Measurements from ENCODE around the gene ARHGAP33. TPM values are rescaled to one million over a fixed set of nuclear protein-coding genes. Genes with fewer than 3 reads are reported as not detected.

ARHGAP33 gene
- total RNA-seq, 1 experiment from 2014 or later: 39.6 TPM

DNA sequence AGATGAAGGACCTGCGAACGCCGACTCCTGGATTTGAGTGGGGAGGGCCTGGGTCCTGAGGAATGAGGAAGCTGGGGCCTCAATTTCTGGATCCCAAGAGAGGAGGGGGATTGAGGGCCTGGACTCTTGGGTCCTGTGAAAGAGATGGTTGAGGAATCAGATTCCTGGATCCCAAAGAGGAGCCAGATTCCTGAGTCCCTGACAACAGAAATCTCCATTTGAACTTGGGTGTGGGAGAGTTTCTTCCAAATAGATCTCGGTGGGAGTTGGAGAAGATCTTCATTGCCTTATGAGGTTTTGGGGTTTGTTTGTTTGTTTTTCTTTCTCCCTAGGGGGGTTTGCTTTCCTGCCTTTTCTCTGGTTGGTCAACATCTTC is 29.3 kb upstream of the ARHGAP33 start:
- TF ChIP-seq, protein P1, sequence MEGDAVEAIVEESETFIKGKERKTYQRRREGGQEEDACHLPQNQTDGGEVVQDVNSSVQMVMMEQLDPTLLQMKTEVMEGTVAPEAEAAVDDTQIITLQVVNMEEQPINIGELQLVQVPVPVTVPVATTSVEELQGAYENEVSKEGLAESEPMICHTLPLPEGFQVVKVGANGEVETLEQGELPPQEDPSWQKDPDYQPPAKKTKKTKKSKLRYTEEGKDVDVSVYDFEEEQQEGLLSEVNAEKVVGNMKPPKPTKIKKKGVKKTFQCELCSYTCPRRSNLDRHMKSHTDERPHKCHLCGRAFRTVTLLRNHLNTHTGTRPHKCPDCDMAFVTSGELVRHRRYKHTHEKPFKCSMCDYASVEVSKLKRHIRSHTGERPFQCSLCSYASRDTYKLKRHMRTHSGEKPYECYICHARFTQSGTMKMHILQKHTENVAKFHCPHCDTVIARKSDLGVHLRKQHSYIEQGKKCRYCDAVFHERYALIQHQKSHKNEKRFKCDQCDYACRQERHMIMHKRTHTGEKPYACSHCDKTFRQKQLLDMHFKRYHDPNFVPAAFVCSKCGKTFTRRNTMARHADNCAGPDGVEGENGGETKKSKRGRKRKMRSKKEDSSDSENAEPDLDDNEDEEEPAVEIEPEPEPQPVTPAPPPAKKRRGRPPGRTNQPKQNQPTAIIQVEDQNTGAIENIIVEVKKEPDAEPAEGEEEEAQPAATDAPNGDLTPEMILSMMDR (conservative IDR thresholded peaks at IDR 0.05; ENCODE audit: low read depth, low read length): no peak
- TF ChIP-seq EZH2 (IDR thresholded peaks at IDR 0.05; ENCODE audit: borderline replicate concordance, low read depth, low read length, poor library complexity, severe bottlenecking): no peak
- H3K9me3 ChIP-seq (ENCODE audit: low read depth, low read length, poor library complexity, severe bottlenecking): no peaks in the 10 kb centered on the region
- no peaks in the 10 kb centered on the region for H3K27me3 ChIP-seq (replicated peaks; ENCODE audit: insufficient read depth, low read depth, low read length, poor library complexity)
- intact Hi-C loops (cut with micrococcal nuclease; ENCODE audit: unreplicated experiment): loop anchor here (10.0 kb wide), 1 partner anchor 189 kb away; the partner anchor contains the start of gene LRFN3
- ChIA-PET POLR2A (ENCODE audit: low non-redundant PET) (no interaction called here), CTCF (interaction anchor here (0.6 kb wide), 1 partner anchor 74 kb away, joined by 3 read pairs; no protein-coding TSS in a partner anchor)
- H3K4me1 ChIP-seq (ENCODE audit: insufficient read depth, low read length, poor library complexity, severe bottlenecking): peaks cover 3% of the 10 kb centered on the region
- H3K4me3 ChIP-seq (ENCODE audit: low read depth, low read length, poor library complexity, severe bottlenecking): peak overlapping the region; percentile 72
- no TSS peak for BruUV-seq (replicated peaks)
- no peak for DNase-seq (ENCODE audit: low spot score)
- H3K36me3 ChIP-seq (ENCODE audit: insufficient read depth, low read length, poor library complexity, severe bottlenecking): no peaks in the 10 kb centered on the region
- peak overlapping the region; percentile 99 for H3K27ac ChIP-seq (ENCODE audit: low read depth, low read length, poor library complexity, severe bottlenecking)

- intact Hi-C loops (cut with micrococcal nuclease; ENCODE audit: unreplicated experiment): loop anchor here (10.0 kb wide), 1 partner anchor 188 kb away; the partner anchor contains the start of gene LRFN3
- no peak for TF ChIP-seq EZH2 (IDR thresholded peaks at IDR 0.05; ENCODE audit: borderline replicate concordance, low read depth, low read length, poor library complexity, severe bottlenecking)
- TF ChIP-seq, protein P1 (conservative IDR thresholded peaks at IDR 0.05; ENCODE audit: low read depth, low read length): no peak
Observed at GRCh38 chr19:35746531-35746930, 28.8 kb upstream of the ARHGAP33 start.

GRCh38 chr19:35748106-35749020 is 27.0 kb upstream of the ARHGAP33 start, which contains the start of gene LIN37:
LIN37 (plus strand) TSS chr19:35748576; CDS start chr19:35748725, 149 bp downstream.
- intact Hi-C loops (cut with micrococcal nuclease; ENCODE audit: unreplicated experiment): loop anchor here (10.0 kb wide), 1 partner anchor 186 kb away; the partner anchor contains the start of gene LRFN3
- no TSS peak for BruUV-seq (replicated peaks)

More at GRCh38 chr19:35746531-35746930, 28.8 kb upstream of the ARHGAP33 start:
- Histone ChIP-seq H3K4me1 (ENCODE audit: insufficient read depth, low read length, poor library complexity, severe bottlenecking) (peaks cover 3% of the 10 kb centered on the region), H3K9me3 (ENCODE audit: low read depth, low read length, poor library complexity, severe bottlenecking) (no peaks in the 10 kb centered on the region), H3K27ac (ENCODE audit: low read depth, low read length, poor library complexity, severe bottlenecking) (peak overlapping the region; percentile 99), H3K36me3 (ENCODE audit: insufficient read depth, low read length, poor library complexity, severe bottlenecking) (no peaks in the 10 kb centered on the region), H3K27me3 (replicated peaks; ENCODE audit: insufficient read depth, low read depth, low read length, poor library complexity) (no peaks in the 10 kb centered on the region), H3K4me3 (ENCODE audit: low read depth, low read length, poor library complexity, severe bottlenecking) (peak overlapping the region; percentile 72)
- POLR2A ChIA-PET (ENCODE audit: low non-redundant PET): no interaction called here
- BruUV-seq (replicated peaks): no TSS peak
- DNase-seq (ENCODE audit: low spot score): no peak
- CTCF ChIA-PET: no interaction called here

More at GRCh38 chr19:35748106-35749020, 27.0 kb upstream of the ARHGAP33 start, which contains the start of gene LIN37:
- no peaks in the 10 kb centered on the region for H3K9me3 ChIP-seq (ENCODE audit: low read depth, low read length, poor library complexity, severe bottlenecking)
- H3K36me3 ChIP-seq (ENCODE audit: insufficient read depth, low read length, poor library complexity, severe bottlenecking): no peaks in the 10 kb centered on the region
- H3K27me3 ChIP-seq (replicated peaks; ENCODE audit: insufficient read depth, low read depth, low read length, poor library complexity): no peaks in the 10 kb centered on the region
- CTCF ChIA-PET: interaction anchor here (0.7 to 1.1 kb wide), 2 partner anchors 54 to 56 kb away, joined by 3 to 4 read pairs; no protein-coding TSS in a partner anchor
- H3K4me1 ChIP-seq (ENCODE audit: insufficient read depth, low read length, poor library complexity, severe bottlenecking): peaks cover 3% of the 10 kb centered on the region
- POLR2A ChIA-PET (ENCODE audit: low non-redundant PET): interaction anchor here (1.0 kb wide), 1 partner anchor 9 kb away, joined by 3 read pairs; no protein-coding TSS in a partner anchor
- peak; percentile 100 for DNase-seq (ENCODE audit: low spot score)
- peak within 1 kb of the TSS; percentile 53 for H3K27ac ChIP-seq (ENCODE audit: low read depth, low read length, poor library complexity, severe bottlenecking)
- H3K4me3 ChIP-seq (ENCODE audit: low read depth, low read length, poor library complexity, severe bottlenecking): peak within 1 kb of the TSS; percentile 83
- TF ChIP-seq, protein P1 (conservative IDR thresholded peaks at IDR 0.05; ENCODE audit: low read depth, low read length): no peak
- TF ChIP-seq EZH2 (IDR thresholded peaks at IDR 0.05; ENCODE audit: borderline replicate concordance, low read depth, low read length, poor library complexity, severe bottlenecking): no peak

All from A673 (cell line).